NOMO-1 treated with DMSO at 0.1 percent for 48 hours (cell line): ENCODE measurements around the gene TEX35.

Experiments used
- DNase-seq: peaks from one replicate; lab custom pipeline; 2025; ENCODE audit not compliant: unreplicated experiment; lab: John Stamatoyannopoulos, UW

The TEX35 gene

GRCh38 chr1:178571807-178572206 lies 58.9 kb downstream of the TEX35 start:
- no peak for DNase-seq
